CD4-positive, alpha-beta T cell treated with Interleukin-12 subunit alpha and Interleukin-12 subunit beta, for 1 hour (primary cell): ENCODE measurements around the gene MYH4.

Experiments
- DNase-seq: peaks from one replicate; pipeline ENCODE4 v3.0.0-alpha.2; 2020

Gene MYH4

GRCh38 chr17:10469459-10469858 is at the start of gene MYH4:
MYH4 (minus strand) TSS chr17:10469559; CDS start chr17:10466745, 2,814 bp downstream.
- DNase-seq = no peak

DNA sequence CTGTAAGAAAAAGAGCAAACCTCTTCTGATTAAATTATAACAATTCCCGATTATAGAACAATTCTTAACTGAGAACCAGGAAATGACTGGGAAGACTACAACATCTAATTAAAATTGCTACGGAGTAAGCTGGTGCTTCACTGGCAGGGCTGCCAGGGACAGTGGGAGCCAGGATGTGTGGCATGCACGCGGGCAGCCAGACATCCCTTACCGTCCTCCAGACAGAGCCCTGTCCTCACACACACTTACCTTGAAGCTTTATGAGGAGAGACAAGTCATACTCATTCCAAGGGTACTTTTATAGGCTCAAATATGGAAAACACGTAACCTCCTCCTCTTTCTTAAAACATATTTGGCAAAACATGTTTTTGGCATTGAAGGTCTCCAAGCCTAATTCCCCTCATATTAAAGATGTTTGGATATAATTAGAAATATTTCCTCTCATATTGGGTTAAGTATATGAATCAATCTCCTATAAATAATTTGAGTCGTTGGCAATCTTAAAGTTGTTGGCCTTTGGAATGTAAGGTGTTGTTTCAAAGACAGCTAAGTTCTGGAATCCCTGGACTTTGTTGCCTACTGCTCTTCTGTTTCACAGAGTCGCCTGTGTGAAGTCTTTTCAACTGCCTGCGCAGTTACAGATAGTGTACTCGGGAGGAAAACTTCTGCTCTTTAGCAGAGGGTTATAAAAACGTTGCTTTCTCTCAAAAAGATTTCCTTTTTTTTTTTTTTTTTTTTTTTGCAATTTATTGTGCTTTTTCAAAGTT is 49.1 kb upstream of the MYH4 start, which contains the start of gene MYH1:
MYH1 (minus strand) TSS at position 272 of the 767 bp plus-strand sequence. CDS start 1,900 bp downstream, outside the sequence.
- no peak for DNase-seq

- DNase-seq = no peak
These were observed 47.3 kb upstream of the MYH4 start for GRCh38 chr17:10516638-10517037.

- DNase-seq = no peak
These were observed 46.7 kb upstream of the MYH4 start for GRCh38 chr17:10516065-10516464.

DNA sequence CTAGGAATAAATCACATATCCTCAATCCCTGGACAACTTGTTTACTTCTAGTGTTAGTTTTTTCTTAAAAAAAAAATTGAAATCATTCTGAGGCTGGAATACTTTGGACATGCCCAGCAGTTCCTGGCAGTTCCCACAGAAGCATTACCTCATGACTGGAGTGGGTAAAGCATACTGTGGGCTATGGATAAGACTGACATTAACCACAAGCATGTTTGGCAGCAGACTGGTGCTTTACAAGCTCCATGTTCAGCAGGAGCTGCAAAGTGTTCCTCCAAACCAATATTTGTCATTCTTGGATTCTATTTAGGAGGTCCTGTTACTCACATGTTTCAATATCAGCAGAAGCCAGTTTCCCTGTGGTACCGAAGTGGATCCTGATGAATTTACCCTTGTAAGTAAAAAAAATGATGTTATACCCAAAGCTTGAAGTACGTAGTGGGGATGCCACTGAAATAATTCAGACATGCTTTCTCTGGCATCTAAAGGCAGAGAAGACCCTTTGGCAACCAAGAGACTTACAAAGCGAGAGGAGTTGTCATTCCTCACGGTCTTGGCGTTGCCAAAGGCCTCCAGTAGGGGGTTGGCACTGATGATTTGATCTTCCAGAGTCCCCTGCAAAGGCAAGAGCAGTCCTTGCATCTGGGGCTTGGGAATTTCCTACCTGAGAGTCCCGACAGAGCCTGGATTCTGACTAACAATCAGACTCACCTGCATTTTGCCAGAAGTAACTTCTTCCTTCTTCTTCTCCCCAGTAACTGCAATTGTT is 44.1 kb upstream of the MYH4 start:
- no peak for DNase-seq

GRCh38 chr17:10512856-10513255 is 43.5 kb upstream of the MYH4 start:
- DNase-seq = no peak

- no peak for DNase-seq
These were observed 30.6 kb upstream of the MYH4 start for GRCh38 chr17:10499950-10500349.

- no peak for DNase-seq
These were observed 22.6 kb upstream of the MYH4 start for GRCh38 chr17:10492004-10492403.

GRCh38 chr17:10482252-10482651 is 12.9 kb upstream of the MYH4 start:
- no peak for DNase-seq

GRCh38 chr17:10477701-10478100 is 8.3 kb upstream of the MYH4 start:
- DNase-seq = no peak

DNA sequence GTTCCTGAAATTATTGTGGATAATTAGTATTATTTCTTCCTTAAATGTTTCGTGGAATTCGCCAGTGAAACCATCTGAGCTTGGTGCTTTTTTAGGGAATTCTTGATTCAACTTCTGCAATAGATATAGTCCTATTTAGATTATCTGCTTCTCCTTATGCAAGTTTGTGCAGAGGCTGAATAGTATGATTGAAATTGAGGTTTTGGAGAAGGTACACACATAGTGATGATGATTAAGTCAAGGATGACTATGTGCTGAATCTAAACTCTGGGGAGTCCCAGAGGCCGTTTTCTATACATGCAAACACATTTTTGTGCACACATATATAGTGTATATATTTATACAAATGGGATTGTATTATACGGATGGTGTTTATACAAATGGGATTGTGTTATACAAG is 5.2 kb upstream of the MYH4 start:
- DNase-seq = no peak

DNA sequence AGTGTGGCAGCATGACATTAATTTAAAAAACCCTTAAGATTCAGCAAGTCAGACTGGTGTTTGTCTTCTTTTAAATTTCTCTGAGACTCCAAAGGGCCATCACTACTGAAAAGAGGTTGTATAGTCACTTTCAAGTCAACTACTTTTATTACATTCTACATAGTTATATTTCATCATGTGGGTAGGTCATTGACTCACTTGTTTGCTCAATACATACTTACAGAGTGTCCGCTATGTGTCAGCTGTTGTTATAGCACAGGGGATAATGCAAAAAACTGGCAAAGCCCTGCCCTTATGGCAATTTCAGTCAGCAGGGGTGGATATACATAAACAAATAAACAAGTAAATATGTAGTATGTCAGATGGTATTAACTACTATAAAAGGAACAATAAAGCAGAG is 2.5 kb upstream of the MYH4 start:
- DNase-seq = no peak

GRCh38 chr17:10463402-10463801 is 6.0 kb downstream of the MYH4 start:
- DNase-seq = no peak

DNA sequence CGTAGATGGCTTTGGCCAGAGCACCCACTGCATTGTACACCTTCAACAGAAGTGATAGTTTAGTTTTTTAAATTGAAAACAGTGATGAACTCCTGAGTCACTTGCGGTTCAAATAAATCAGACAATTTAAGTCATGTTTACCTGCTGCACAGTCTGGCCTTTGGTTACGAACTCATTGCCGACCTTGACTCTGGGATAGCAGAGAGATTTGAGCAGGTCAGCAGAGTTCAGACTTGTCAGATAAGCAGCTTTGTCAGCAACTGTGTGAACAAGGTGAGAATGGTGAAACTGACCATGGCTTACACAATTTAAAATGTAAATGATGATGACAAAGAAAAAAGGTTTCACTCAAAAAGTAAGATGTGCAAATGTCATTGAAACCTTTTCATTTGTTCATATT is 9.3 kb downstream of the MYH4 start:
- DNase-seq = no peak

- DNase-seq = no peak
These were observed 10.7 kb downstream of the MYH4 start for GRCh38 chr17:10458701-10459100.

GRCh38 chr17:10457952-10458351 is 11.4 kb downstream of the MYH4 start:
- no peak for DNase-seq

GRCh38 chr17:10447026-10447931 is 22.1 kb downstream of the MYH4 start:
- DNase-seq = no peak

GRCh38 chr17:10439816-10440215 is 29.5 kb downstream of the MYH4 start:
- DNase-seq = no peak

DNA sequence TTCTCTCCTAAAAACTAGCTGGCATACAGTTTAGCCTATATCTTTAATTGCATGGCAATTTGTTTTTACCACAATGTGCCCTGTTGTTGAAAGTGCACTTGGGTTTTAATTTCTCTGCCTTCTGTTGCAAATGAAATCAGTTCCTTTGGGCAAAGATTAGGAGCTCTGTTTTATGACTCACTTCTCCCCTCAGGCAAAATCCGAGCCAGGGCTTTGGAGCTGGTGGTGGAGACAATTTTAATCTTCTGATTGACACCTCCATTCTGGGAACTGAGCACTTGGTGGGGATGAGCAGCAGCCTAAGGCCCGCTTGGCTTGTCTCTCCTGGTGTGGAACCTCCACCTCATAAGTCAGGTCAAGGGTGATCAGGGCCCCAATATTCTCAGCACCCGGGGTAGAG is 34.3 kb downstream of the MYH4 start:
- DNase-seq = no peak

GRCh38 chr17:10429421-10430045 is 39.8 kb downstream of the MYH4 start:
- no peak for DNase-seq

DNA sequence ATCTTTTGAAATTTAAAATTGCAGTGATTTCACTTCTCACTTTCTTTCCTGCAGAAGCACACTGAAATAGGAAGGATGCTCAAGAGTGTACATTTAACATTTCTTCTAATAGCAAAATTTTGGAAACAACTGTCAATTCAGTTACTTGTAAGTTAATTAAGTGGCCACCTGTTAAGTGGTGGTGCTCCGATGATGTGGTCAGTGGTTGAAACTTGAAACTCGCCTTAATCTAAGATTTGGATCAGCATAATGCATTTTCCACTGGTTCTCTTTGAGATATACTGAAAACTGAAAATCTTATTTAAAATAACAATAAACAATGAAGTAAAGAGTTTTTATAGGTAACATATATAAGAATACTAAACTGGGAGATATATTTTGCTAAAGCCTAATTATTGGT is 40.6 kb downstream of the MYH4 start:
- DNase-seq = no peak

DNA sequence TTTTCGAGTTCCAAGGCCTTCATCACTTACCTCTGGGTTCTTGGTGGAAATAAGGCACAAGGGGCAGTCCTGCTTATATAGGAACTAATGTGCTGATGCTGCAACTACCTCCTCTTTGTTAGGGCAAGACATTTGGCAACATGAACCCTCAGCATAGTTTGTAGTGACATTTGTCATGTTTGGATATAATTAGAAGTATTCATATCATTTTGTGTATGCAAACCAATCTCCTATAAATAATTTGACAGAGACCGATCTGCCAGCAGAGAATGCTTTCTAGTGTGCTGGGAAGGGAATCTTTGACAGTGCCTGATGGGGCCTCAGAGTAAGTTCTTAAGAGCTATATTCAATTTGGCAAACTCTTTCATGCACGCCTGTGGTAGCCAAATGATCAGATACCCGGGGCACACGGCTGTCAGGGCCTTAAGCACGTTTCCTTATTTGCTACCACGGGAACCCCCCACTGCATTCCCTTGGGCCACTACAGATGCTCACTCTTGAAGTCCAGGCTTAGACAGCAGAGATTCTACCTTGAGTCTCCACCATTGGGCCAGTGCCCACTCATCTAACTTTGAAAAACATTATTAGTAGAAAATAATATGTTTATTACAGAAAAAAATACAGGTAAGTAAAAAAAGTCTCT is 47.3 kb downstream of the MYH4 start, which contains the start of gene MYH8:
MYH8 (minus strand) TSS at position 51 of the 643 bp plus-strand sequence. CDS start 1,723 bp downstream, outside the sequence.
- DNase-seq = no peak
